ENCODE data around the gene DYSF.

DNA sequence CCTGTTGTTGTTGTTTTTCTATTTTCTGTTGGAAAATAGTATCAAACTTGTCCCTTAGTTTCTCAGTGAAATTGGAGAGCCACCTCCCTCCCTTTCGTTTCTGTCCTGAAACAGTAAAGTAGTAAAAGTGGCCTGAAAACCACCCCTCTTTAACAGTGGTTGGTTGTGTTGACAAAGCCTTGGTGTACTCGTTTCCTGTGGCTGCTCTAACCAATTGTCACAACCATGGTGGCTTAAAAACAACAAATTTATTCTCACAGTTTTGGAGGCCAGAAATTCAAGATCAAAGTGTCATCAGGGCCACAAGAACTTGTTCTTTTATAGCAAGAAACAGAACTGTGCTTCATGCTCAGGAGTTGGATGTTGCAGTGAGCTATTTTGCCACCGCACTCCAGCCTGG is 4.0 kb upstream of the DYSF start:
- TF ChIP-seq, protein P1, sequence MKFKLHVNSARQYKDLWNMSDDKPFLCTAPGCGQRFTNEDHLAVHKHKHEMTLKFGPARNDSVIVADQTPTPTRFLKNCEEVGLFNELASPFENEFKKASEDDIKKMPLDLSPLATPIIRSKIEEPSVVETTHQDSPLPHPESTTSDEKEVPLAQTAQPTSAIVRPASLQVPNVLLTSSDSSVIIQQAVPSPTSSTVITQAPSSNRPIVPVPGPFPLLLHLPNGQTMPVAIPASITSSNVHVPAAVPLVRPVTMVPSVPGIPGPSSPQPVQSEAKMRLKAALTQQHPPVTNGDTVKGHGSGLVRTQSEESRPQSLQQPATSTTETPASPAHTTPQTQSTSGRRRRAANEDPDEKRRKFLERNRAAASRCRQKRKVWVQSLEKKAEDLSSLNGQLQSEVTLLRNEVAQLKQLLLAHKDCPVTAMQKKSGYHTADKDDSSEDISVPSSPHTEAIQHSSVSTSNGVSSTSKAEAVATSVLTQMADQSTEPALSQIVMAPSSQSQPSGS (tag by site-specific recombination; IDR thresholded peaks at IDR 0.05; ENCODE audit: low read depth), result no peak
- TF ChIP-seq, protein P2, sequence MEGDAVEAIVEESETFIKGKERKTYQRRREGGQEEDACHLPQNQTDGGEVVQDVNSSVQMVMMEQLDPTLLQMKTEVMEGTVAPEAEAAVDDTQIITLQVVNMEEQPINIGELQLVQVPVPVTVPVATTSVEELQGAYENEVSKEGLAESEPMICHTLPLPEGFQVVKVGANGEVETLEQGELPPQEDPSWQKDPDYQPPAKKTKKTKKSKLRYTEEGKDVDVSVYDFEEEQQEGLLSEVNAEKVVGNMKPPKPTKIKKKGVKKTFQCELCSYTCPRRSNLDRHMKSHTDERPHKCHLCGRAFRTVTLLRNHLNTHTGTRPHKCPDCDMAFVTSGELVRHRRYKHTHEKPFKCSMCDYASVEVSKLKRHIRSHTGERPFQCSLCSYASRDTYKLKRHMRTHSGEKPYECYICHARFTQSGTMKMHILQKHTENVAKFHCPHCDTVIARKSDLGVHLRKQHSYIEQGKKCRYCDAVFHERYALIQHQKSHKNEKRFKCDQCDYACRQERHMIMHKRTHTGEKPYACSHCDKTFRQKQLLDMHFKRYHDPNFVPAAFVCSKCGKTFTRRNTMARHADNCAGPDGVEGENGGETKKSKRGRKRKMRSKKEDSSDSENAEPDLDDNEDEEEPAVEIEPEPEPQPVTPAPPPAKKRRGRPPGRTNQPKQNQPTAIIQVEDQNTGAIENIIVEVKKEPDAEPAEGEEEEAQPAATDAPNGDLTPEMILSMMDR (tag by site-specific recombination; IDR thresholded peaks at IDR 0.05), result no peak
- TF ChIP-seq, protein P3, sequence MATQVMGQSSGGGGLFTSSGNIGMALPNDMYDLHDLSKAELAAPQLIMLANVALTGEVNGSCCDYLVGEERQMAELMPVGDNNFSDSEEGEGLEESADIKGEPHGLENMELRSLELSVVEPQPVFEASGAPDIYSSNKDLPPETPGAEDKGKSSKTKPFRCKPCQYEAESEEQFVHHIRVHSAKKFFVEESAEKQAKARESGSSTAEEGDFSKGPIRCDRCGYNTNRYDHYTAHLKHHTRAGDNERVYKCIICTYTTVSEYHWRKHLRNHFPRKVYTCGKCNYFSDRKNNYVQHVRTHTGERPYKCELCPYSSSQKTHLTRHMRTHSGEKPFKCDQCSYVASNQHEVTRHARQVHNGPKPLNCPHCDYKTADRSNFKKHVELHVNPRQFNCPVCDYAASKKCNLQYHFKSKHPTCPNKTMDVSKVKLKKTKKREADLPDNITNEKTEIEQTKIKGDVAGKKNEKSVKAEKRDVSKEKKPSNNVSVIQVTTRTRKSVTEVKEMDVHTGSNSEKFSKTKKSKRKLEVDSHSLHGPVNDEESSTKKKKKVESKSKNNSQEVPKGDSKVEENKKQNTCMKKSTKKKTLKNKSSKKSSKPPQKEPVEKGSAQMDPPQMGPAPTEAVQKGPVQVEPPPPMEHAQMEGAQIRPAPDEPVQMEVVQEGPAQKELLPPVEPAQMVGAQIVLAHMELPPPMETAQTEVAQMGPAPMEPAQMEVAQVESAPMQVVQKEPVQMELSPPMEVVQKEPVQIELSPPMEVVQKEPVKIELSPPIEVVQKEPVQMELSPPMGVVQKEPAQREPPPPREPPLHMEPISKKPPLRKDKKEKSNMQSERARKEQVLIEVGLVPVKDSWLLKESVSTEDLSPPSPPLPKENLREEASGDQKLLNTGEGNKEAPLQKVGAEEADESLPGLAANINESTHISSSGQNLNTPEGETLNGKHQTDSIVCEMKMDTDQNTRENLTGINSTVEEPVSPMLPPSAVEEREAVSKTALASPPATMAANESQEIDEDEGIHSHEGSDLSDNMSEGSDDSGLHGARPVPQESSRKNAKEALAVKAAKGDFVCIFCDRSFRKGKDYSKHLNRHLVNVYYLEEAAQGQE (tag by site-specific recombination; IDR thresholded peaks at IDR 0.05), result no peak
- TF ChIP-seq ZNF416 (tag by site-specific recombination; IDR thresholded peaks at IDR 0.05), result no peak
- no peak for TF ChIP-seq ZNF138 (tag by site-specific recombination; IDR thresholded peaks at IDR 0.05; ENCODE audit: borderline replicate concordance)

All from HEK293 (cell line).